ENCODE data around the gene TRPC4. TPM values are rescaled to one million over a fixed set of nuclear protein-coding genes. Genes with fewer than 3 reads are reported as not detected.

TRPC4 gene
- total RNA-seq, 1 experiment from 2014 or later = 19.0 TPM

- Histone ChIP-seq H2AK5ac (ENCODE audit: insufficient read length, low read length) (no peak overlapping the region), H3K27ac (ENCODE audit: insufficient read length, low read depth, low read length) (no peak overlapping the region), H3K23me2 (ENCODE audit: insufficient read length, low read depth, low read length, poor library complexity, severe bottlenecking) (no peaks in the 10 kb centered on the region), H4K8ac (replicated peaks; ENCODE audit: insufficient read length, low read depth, low read length) (no peak overlapping the region), H3K4me2 (ENCODE audit: insufficient read depth, insufficient read length, low read length) (no peak overlapping the region), H2BK12ac (ENCODE audit: insufficient read length, low read depth, low read length) (no peak overlapping the region), H4K20me1 (ENCODE audit: control insufficient read depth, insufficient read depth, insufficient read length) (no peaks in the 10 kb centered on the region), H3K4me1 (ENCODE audit: insufficient read depth, low read length) (peaks cover 3% of the 10 kb centered on the region; the same call in 1 of the 2 replicates), H2BK15ac (ENCODE audit: low read depth, low read length) (no peak overlapping the region), H3K27me3 (ENCODE audit: insufficient read depth, low read length) (no peaks in the 10 kb centered on the region), H3K18ac (ENCODE audit: insufficient read length, low read depth, low read length) (no peak overlapping the region), H3K9me3 (ENCODE audit: control insufficient read depth, low read depth, low read length) (no peaks in the 10 kb centered on the region), H3K4ac (ENCODE audit: low read depth, low read length) (no peak overlapping the region), H2BK20ac (ENCODE audit: low read depth, low read length, poor library complexity, severe bottlenecking) (no peak overlapping the region), H3K14ac (ENCODE audit: insufficient read depth, low read length) (no peak overlapping the region), H4K91ac (ENCODE audit: insufficient read length, low read depth, low read length) (no peak overlapping the region), H2BK5ac (ENCODE audit: insufficient read length, low read length) (no peak overlapping the region), H3K23ac (ENCODE audit: insufficient read length, low read depth, low read length) (no peak overlapping the region), H2BK120ac (ENCODE audit: low read depth, low read length, poor library complexity, severe bottlenecking) (no peak overlapping the region), H3K79me1 (ENCODE audit: insufficient read depth, low read depth, low read length, poor library complexity, severe bottlenecking) (no peaks in the 10 kb centered on the region), H3K56ac (ENCODE audit: insufficient read length, low read depth, low read length) (no peak overlapping the region), H3T11ph (ENCODE audit: low read length) (no peak overlapping the region), H3K9ac (ENCODE audit: extremely low read depth, insufficient read length, low read length) (no peak overlapping the region), H2AFZ (ENCODE audit: low read length) (no peak overlapping the region), H3K79me2 (ENCODE audit: insufficient read depth, low read length) (no peaks in the 10 kb centered on the region), H4K5ac (ENCODE audit: insufficient read length, low read depth, low read length) (no peak overlapping the region)
- Mint-ChIP-seq H3K4me1 (peaks cover 34 to 45% of the 10 kb centered on the region in 2 experiments), H3K9me3 (no peaks in the 10 kb centered on the region), H3K4me3 (no peak overlapping the region), H3K27ac (no peak overlapping the region), H3K27me3 (ENCODE audit: low read depth) (no peaks in the 10 kb centered on the region), H3K36me3 (ENCODE audit: insufficient read depth in 1 of 3, low read depth in 3 of 3) (no peaks in the 10 kb centered on the region; a peak in 1 of 7 replicates)
- TF ChIP-seq, protein P1, sequence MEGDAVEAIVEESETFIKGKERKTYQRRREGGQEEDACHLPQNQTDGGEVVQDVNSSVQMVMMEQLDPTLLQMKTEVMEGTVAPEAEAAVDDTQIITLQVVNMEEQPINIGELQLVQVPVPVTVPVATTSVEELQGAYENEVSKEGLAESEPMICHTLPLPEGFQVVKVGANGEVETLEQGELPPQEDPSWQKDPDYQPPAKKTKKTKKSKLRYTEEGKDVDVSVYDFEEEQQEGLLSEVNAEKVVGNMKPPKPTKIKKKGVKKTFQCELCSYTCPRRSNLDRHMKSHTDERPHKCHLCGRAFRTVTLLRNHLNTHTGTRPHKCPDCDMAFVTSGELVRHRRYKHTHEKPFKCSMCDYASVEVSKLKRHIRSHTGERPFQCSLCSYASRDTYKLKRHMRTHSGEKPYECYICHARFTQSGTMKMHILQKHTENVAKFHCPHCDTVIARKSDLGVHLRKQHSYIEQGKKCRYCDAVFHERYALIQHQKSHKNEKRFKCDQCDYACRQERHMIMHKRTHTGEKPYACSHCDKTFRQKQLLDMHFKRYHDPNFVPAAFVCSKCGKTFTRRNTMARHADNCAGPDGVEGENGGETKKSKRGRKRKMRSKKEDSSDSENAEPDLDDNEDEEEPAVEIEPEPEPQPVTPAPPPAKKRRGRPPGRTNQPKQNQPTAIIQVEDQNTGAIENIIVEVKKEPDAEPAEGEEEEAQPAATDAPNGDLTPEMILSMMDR (conservative IDR thresholded peaks at IDR 0.05) = no peak
- WGBS (ENCODE audit: extremely low coverage, insufficient read length, low lambda C conversion rate) = no CpG with 5 or more reads among the region's 2 CpGs
- no peak for DNase-seq
Observed at GRCh38 chr13:37597477-37598025, 272.0 kb downstream of the TRPC4 start.

Measured in H9 (cell line).